PC-9 (cell line): Measurements from ENCODE around the gene SLC35F3. TPM values are rescaled to one million over a fixed set of nuclear protein-coding genes. Genes with fewer than 3 reads are reported as not detected.

Experiments used
- BruUV-seq: library from RNA; stranded (reverse); fragments of 400-500 nt; replicated peaks from 2 replicates; lab custom pipeline; 2021; lab: Mats Ljungman, UMichigan
- CTCF ChIA-PET: fragments of 300-600 bp; sonication (Branson Sonifier 250); formaldehyde crosslinking; loops from one replicate; lab custom pipeline; 2022; ENCODE audit warnings: antibody characterized with exemption; lab: Charles Lee
- POLR2A ChIA-PET: fragments of 300-600 bp; sonication (Branson Sonifier 250); formaldehyde crosslinking; loops from one replicate; lab custom pipeline; 2022; ENCODE audit warnings: antibody characterized with exemption; ENCODE audit not compliant: unreplicated experiment; lab: Charles Lee
- DNase-seq, 2 experiments: peaks; one replicate each; pipeline versions ENCODE4 v3.0.0 to v3.0.0-alpha.2; 2015 to 2022; ENCODE audit warnings: mixed read lengths in 1 of 2
- H2AFZ ChIP-seq: fragments of 200-600 bp; sonication (generic); 2 replicates; pipeline ENCODE4 v1.8.1; 2017; ENCODE audit warnings: antibody characterized with exemption
- H3F3A ChIP-seq: fragments of 200-600 bp; sonication (generic); 2 replicates; pipeline ENCODE4 v1.8.1; 2017; ENCODE audit warnings: antibody characterized with exemption, mild to moderate bottlenecking, low read depth; ENCODE audit not compliant: insufficient read depth
- H3K27ac ChIP-seq: fragments of 200-600 bp; sonication (generic); 2 replicates; pipeline ENCODE4 v1.6.1; 2016; ENCODE audit warnings: mixed run types
- H3K27me3 ChIP-seq: fragments of 200-600 bp; sonication (generic); 2 replicates; pipeline ENCODE4 v1.6.1; 2016; ENCODE audit warnings: low read depth, mixed run types; ENCODE audit not compliant: insufficient read depth
- H3K36me3 ChIP-seq: fragments of 200-600 bp; sonication (generic); 2 replicates; pipeline ENCODE4 v1.6.1; 2016; ENCODE audit warnings: low read depth, mixed run types
- H3K4me1 ChIP-seq: fragments of 200-600 bp; sonication (generic); replicated peaks from 2 replicates; pipeline ENCODE4 v1.6.1; 2016; ENCODE audit warnings: mixed run types; ENCODE audit not compliant: insufficient read depth
- H3K4me2 ChIP-seq: fragments of 200-600 bp; sonication (generic); 2 replicates; pipeline ENCODE4 v1.6.1; 2017; ENCODE audit warnings: mixed run types
- H3K4me3 ChIP-seq: fragments of 200-600 bp; sonication (generic); 2 replicates; pipeline ENCODE4 v1.6.1; 2016; ENCODE audit warnings: mixed run types
- H3K79me2 ChIP-seq: fragments of 200-600 bp; sonication (generic); 2 replicates; pipeline ENCODE4 v1.6.1; 2017; ENCODE audit warnings: low read depth, mixed run types
- H3K9me2 ChIP-seq: fragments of 200-600 bp; sonication (generic); 2 replicates; pipeline ENCODE4 v1.8.1; 2017; ENCODE audit warnings: mild to moderate bottlenecking; ENCODE audit not compliant: insufficient read depth
- H3K9me3 ChIP-seq: fragments of 200-600 bp; sonication (generic); 2 replicates; pipeline ENCODE4 v1.8.1; 2016; ENCODE audit warnings: low read depth; ENCODE audit not compliant: insufficient read depth
- H4K20me1 ChIP-seq: fragments of 200-600 bp; sonication (generic); 2 replicates; pipeline ENCODE4 v1.8.1; 2017; ENCODE audit not compliant: insufficient read depth
- CTCF ChIP-seq: fragments of 200-600 bp; sonication (generic); conservative IDR thresholded peaks from 2 replicates; pipeline ENCODE4 v1.6.1; 2017; ENCODE audit warnings: mixed run types, antibody characterized with exemption, mild to moderate bottlenecking, moderate library complexity
- EZH2 ChIP-seq: fragments of 200-600 bp; sonication (generic); IDR thresholded peaks from 2 replicates; pipeline ENCODE4 v1.8.0; 2017; ENCODE audit warnings: antibody characterized with exemption, low read depth
- intact Hi-C: fragments of 100-400 bp; cut with micrococcal nuclease; formaldehyde crosslinking; loops from one replicate; pipeline ENCODE4 v1.10.0; 2022; ENCODE audit not compliant: unreplicated experiment
- total RNA-seq: library from RNA; stranded (reverse); gene quantifications from 2 replicates; pipeline ENCODE4 v1.2.3, GENCODE V29; 2021

SLC35F3 gene
- total RNA-seq, 1 experiment from 2014 or later = 6.1 TPM

- BruUV-seq = no TSS peak
- no peak overlapping the region for H2AFZ ChIP-seq
Measured at GRCh38 chr1:234230414-234230862, 326.0 kb downstream of the SLC35F3 start.

GRCh38 chr1:234231061-234231892 is 326.8 kb downstream of the SLC35F3 start:
- Histone ChIP-seq H3K27me3 (no peaks in the 10 kb centered on the region), H3K36me3 (no peaks in the 10 kb centered on the region), H2AFZ (no peak overlapping the region), H4K20me1 (no peaks in the 10 kb centered on the region), H3F3A (no peaks in the 10 kb centered on the region), H3K9me2 (no peaks in the 10 kb centered on the region), H3K27ac (no peak overlapping the region), H3K4me3 (no peak overlapping the region), H3K4me1 (no peaks in the 10 kb centered on the region), H3K79me2 (no peaks in the 10 kb centered on the region), H3K9me3 (no peaks in the 10 kb centered on the region), H3K4me2 (no peak overlapping the region)
- BruUV-seq = no TSS peak
- POLR2A ChIA-PET = no interaction called here
- no peak for DNase-seq
- TF ChIP-seq CTCF (no peak), EZH2 (no peak)
- intact Hi-C loops = no loop called here
- CTCF ChIA-PET = no interaction called here

More at GRCh38 chr1:234230414-234230862, 326.0 kb downstream of the SLC35F3 start:
- Histone ChIP-seq H3K4me1 (no peaks in the 10 kb centered on the region), H3K79me2 (no peaks in the 10 kb centered on the region), H3K9me3 (no peaks in the 10 kb centered on the region), H3K36me3 (no peaks in the 10 kb centered on the region), H3K4me3 (no peak overlapping the region), H4K20me1 (no peaks in the 10 kb centered on the region), H3K4me2 (no peak overlapping the region), H3K27ac (no peak overlapping the region), H3F3A (no peaks in the 10 kb centered on the region), H3K27me3 (no peaks in the 10 kb centered on the region), H3K9me2 (no peaks in the 10 kb centered on the region)
- ChIA-PET POLR2A (no interaction called here), CTCF (interaction anchor here (0.7 kb wide), 1 partner anchor 23 kb away, joined by 3 read pairs; no protein-coding TSS in a partner anchor)
- DNase-seq = no peak
- no peak for TF ChIP-seq EZH2
- TF ChIP-seq CTCF = no peak
- intact Hi-C loops = no loop called here

GRCh38 chr1:234231893-234232276 is 327.4 kb downstream of the SLC35F3 start:
- ChIA-PET POLR2A (no interaction called here), CTCF (no interaction called here)
- intact Hi-C loops = no loop called here
- no peak for DNase-seq
- Histone ChIP-seq H3K4me3 (no peak overlapping the region), H3K4me2 (no peak overlapping the region), H3K36me3 (no peaks in the 10 kb centered on the region), H3K9me3 (no peaks in the 10 kb centered on the region), H3K79me2 (no peaks in the 10 kb centered on the region), H3K9me2 (no peaks in the 10 kb centered on the region), H3F3A (no peaks in the 10 kb centered on the region), H2AFZ (no peak overlapping the region), H4K20me1 (no peaks in the 10 kb centered on the region), H3K4me1 (no peaks in the 10 kb centered on the region), H3K27ac (no peak overlapping the region), H3K27me3 (no peaks in the 10 kb centered on the region)
- no peak for TF ChIP-seq EZH2
- TF ChIP-seq CTCF = no peak
- no TSS peak for BruUV-seq
